SKM-1 treated with dmso at 0.1 percent for 144 hours (cell line): ENCODE measurements around the gene SLC44A1.

Experiments
- DNase-seq: peaks from one replicate; lab custom pipeline; 2025; ENCODE audit not compliant: unreplicated experiment; lab: John Stamatoyannopoulos, UW

SLC44A1 gene

GRCh38 chr9:105244003-105244733, at the start of gene SLC44A1:
SLC44A1 (plus strand) TSS chr9:105244651; CDS start chr9:105244869, 218 bp downstream.
- DNase-seq, result peak; percentile 64

DNA sequence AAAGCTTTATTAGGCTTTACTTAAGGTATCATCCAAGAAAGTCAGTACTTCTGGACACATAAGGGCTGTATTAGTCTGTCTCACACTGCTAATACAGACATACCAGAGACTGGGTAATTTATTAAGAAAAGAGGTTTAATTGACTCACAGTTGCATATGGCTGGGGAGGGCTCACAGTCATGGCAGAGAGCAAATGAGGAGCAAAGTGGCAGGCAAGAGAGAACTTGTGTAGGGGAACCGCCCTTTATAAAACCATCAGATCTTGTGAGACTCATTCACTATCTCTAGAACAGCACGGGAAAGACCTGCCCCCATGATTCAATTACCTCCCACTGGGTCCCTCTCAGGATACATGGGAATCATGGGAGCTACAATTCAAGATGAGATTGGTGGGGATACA, 49.2 kb upstream of the SLC44A1 start:
- DNase-seq, result no peak

DNA sequence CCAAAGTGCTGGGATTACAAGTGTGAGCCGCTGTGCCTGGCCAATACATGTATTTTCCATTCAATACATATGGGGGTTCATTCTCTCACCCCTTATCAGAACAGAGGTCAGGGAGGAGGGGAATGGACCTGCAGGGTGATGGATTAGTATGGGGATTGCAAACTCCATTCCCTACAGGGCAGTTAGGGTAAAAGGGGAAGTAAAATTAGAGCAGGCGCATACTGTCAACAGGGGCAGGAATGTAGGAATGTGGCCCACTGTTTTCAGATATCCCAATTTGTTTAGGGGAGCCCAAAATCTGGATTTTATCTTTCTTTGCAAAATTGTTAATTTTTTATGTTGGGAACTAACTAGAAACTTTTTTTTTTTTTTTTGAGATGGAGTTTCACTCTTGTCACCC, 46.4 kb upstream of the SLC44A1 start:
- DNase-seq, result no peak

DNA sequence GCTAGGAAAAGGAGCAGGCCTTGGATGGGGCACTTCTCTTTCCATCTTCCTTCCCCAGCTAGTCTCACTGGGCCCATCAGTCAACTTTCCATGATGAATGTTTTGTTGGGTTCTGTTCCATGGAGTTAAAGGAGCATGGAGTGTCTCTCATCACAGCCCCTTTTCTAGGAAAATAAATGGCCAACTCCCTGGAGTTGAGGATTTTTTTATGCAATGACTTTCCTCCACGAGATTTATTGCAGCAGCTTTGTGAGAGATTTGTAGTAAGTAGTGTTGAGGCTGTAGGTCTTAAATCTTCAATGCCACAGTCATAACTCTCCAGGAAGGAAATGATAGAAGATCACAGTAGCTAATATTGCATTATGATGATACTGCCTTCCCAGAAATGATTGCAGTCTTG, 45.6 kb upstream of the SLC44A1 start:
- DNase-seq, result no peak

GRCh38 chr9:105204416-105204815, 40.0 kb upstream of the SLC44A1 start:
- no peak for DNase-seq

DNA sequence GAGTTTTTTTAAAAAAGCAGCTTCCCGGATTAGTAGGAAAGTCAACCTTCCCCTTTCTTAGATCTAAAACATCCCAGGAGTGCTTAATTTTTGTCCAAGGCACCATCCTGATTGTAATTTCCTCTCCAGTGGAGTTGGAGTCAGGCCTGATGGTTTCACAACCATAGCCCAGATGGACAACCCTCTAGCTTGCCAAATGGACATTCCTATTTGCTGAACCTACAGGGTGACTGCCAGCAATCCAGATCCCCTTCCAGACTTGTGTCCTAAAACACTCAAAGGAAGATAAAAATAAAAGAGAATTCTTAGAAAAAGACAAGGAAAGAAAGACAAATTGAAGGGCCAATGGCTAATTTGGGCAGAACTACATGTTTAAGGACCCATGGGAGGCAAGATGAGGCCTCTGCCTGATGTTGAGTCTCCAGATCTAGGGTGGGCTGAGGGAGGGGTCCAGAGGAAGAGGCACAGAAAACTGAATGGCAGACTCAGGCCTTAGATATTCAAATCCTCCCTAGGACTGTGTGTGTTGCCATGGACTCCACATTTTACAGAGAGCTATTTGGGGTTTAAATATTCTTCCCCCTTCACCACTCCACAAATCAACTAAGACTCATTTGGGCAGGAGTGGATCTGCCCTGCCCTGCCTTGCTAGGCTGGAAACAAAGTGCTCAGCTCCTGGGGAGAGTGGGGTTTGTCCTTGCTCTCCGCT, 38.5 kb upstream of the SLC44A1 start:
- no peak for DNase-seq

DNA sequence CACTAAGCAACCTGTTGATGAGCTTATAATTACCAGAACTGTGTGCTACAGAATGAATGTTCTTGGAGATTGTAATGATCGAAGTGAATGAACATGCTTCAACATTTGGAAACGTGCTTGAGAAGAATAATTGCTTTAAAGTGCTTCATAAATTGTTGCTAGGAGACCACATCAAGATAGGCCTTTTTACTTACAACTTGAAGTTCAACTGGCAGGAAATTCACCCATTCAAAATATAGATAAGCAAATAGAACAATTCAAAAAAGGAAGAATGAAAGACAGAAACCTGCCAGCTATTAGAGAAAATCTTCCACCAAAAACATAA, 38.0 kb upstream of the SLC44A1 start:
- no peak for DNase-seq

GRCh38 chr9:105206821-105207699, 37.4 kb upstream of the SLC44A1 start:
- no peak for DNase-seq

- no peak for DNase-seq
These were observed 27.8 kb upstream of the SLC44A1 start for GRCh38 chr9:105216440-105217178.

DNA sequence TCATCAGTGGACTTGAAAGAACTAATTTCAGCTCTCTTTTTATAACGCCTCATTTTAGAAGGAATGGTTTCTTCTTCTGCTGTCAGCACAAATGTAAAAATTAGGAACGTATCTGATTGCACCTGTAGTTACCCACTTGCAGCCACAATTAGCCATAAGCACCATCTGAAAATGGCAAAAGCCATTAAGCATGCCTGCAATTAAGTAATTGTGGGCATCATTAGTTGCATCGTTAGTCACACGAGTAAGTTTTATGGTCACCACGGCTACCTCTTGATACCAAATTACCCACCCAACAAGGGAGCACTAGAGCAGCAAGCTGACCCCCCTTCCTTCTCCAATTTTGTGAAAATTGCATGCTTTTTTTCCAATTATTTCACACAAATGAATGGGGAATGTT, 25.8 kb upstream of the SLC44A1 start:
- no peak for DNase-seq

DNA sequence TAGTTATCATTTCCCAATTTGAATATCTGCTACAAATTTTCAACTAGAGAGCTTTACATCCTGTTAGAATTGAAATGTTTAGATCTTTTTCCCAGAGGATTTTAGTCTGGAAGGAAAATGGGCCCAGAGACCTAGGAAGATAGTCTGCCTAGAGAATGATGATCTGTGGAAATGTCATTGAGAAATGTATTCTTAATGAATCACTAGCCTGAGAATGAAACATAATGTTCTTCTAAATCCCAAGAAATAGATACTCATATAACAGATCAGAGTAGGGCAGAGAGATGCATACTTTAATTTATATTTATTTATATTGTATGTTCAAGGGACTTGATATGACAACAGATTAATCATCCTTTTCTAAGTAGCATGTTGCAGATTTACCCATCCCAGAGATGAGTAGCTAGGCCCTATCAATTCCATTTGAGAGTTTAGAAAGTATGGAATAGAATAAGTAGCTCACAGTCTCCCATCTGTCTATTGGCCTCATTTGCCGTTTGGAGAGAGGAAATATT, 25.1 kb upstream of the SLC44A1 start:
- no peak for DNase-seq

- no peak for DNase-seq
These were observed 24.0 kb upstream of the SLC44A1 start for GRCh38 chr9:105220451-105220850.

GRCh38 chr9:105223544-105224140, 20.8 kb upstream of the SLC44A1 start:
- no peak for DNase-seq

DNA sequence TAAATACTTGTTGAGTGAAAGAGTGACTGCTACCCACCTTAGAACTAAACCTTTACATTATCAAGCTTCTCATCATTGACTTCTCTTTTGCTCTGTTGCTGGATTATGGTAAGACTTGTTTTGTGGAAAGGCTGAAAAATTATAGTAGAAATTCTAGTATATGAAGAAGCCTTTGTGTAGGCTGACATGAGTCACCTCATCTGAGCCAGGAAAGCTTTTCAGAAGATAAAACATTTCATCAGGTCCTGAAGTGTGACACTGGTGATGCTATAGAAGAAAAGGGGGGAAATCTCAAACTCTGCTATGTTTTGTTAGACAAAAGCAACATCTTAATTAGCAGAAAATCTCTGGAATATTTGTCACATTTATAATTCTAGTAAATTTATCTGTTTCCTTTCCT, 18.4 kb upstream of the SLC44A1 start:
- no peak for DNase-seq

DNA sequence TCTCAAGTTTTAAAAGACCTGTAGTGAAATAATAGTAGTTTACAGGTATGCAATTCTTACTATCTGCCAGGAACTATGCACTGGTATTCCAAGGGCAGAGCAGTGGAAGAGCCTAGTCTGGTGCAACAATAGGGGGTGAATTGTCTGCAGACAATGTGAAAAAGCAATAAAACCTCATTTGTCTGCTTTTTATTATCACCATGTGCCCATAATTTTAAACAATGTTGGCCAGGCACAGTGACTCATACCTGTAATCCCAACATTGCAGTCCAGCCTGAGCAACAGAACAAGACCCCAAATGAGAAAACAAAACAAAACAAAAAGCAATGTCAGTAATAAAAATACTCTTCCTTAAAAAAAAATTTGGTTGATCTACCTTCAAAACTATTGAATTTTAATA, 12.2 kb upstream of the SLC44A1 start:
- no peak for DNase-seq

GRCh38 chr9:105233873-105234272, 10.6 kb upstream of the SLC44A1 start:
- DNase-seq, result no peak

GRCh38 chr9:105236261-105236660, 8.2 kb upstream of the SLC44A1 start:
- no peak for DNase-seq

DNA sequence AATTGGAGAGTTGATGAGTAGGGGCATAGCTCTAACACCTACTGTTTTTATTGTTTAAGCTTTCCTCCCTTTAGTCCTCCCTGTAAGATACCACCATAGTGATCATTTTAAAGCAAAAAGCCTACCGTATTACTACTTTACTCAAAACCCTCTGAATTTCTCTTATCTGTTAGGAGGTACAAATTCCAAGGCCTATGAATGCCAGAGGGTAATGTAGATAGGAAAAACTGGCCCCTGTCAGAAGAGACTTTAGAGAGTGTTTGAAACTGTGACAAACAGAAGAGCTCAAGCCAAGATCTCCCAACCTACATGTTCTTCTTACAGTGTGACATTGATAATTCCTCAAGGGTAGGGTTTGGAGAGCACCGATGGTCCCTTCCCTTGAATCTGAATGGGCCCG, 7.2 kb upstream of the SLC44A1 start:
- no peak for DNase-seq

DNA sequence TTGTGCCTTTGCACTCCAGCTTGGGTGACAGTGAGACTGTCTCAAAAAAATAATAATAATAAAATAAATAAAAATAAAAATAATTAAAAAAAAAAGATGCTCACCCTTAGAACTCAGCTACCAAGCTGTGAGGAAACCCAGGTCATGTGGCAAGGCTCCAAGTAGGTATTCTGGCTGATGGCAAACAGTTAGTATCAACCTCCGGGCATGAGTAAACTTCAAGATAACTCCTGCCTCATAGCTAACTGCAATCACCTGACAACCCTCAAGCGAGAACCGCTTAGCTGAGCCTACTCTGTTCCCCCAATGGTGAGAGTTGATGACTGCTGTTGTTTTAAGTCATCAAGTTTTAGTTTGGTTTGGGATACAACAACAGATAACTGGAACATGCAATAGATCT, 6.1 kb upstream of the SLC44A1 start:
- DNase-seq, result no peak

- DNase-seq, result no peak
These were observed 3.0 kb upstream of the SLC44A1 start for GRCh38 chr9:105241356-105242043.
